Small intestine (tissue), 7 donors: ENCODE results near the gene NPIPB8. TPM values are rescaled to one million over a fixed set of nuclear protein-coding genes. Genes with fewer than 3 reads are reported as not detected.
"Not testable (repeated sequence)": the region's sequence is repeated elsewhere in the genome, so short reads cannot be mapped to it uniquely, and the experiment has no call there.

ENCODE experiments used
- DNase-seq, 2 donors: peaks; one replicate each; pipeline versions ENCODE4 v3.0.0 to v3.0.0-alpha.2; 2013
- FAIRE-seq: peaks from 2 replicates; lab custom pipeline; 2012; peaks lifted over from hg19 to GRCh38; lab: Jason Lieb, UNC
- H3K27ac ChIP-seq, 3 donors: one replicate each; pipeline ENCODE4 v1.5.1; 2013; ENCODE audit warnings: low read length in 2 of 3, mild to moderate bottlenecking in 2 of 3, control low read depth in 1 of 3, inconsistent platforms in 1 of 3, low read depth in 1 of 3, moderate library complexity in 1 of 3
- H3K27me3 ChIP-seq, 3 donors: one replicate each; pipeline ENCODE4 v1.6.1; 2013; ENCODE audit warnings: low read length in 3 of 3, inconsistent platforms in 1 of 3; ENCODE audit not compliant: control insufficient read depth in 3 of 3, insufficient read depth in 3 of 3
- H3K36me3 ChIP-seq, 3 donors: one replicate each; pipeline ENCODE4 v1.6.1; 2013; ENCODE audit warnings: low read length in 3 of 3, inconsistent platforms in 1 of 3, low read depth in 1 of 3, mild to moderate bottlenecking in 1 of 3, moderate library complexity in 1 of 3; ENCODE audit not compliant: control insufficient read depth in 3 of 3, insufficient read depth in 2 of 3
- H3K4me1 ChIP-seq, 3 donors: one replicate each; pipeline ENCODE4 v1.6.1; 2013; ENCODE audit warnings: low read length in 2 of 3, inconsistent platforms in 1 of 3, low read depth in 1 of 3, mild to moderate bottlenecking in 1 of 3, moderate library complexity in 1 of 3; ENCODE audit not compliant: control insufficient read depth in 3 of 3, insufficient read depth in 2 of 3
- H3K4me3 ChIP-seq, 3 donors: one replicate each; pipeline ENCODE4 v1.5.1; 2013; ENCODE audit warnings: low read length in 3 of 3, control low read depth in 1 of 3, inconsistent platforms in 1 of 3, low read depth in 1 of 3, mild to moderate bottlenecking in 1 of 3, moderate library complexity in 1 of 3
- H3K9me3 ChIP-seq, 2 donors: one replicate each; pipeline ENCODE4 v1.6.1; 2013; ENCODE audit warnings: low read depth in 1 of 2, low read length in 1 of 2; ENCODE audit not compliant: control insufficient read depth in 2 of 2, insufficient read depth in 1 of 2
- WGBS, 3 donors: extraction: QIAGEN DNeasy Blood & Tissue Kit; methylation state at CpG; one replicate each; pipeline ENCODE4 v1.1.7; 2013; 5-methylcytosine and 5-hydroxymethylcytosine counted together
- polyA plus RNA-seq, 4 donors: library from polyadenylated mRNA; stranded (reverse) in 3 of 4; unstranded in 1 of 4; fragments of 200-250 nt in 3 of 4; fragments of 120-200 nt in 1 of 4; gene quantifications; one replicate each; pipeline versions ENCODE4 v1.2.1 to v1.2.3, GENCODE V29; 2013
- donor health status: healthy with polysubstance abuse.
- donor health status: control.
- donor health status: control.
- donor health status: Bipolar disorder and iron deficiency.
- donor health status: healthy.

The NPIPB8 gene
- polyA plus RNA-seq, 4 donors: 0.03 to 2.2 TPM; not detected in 2

DNA sequence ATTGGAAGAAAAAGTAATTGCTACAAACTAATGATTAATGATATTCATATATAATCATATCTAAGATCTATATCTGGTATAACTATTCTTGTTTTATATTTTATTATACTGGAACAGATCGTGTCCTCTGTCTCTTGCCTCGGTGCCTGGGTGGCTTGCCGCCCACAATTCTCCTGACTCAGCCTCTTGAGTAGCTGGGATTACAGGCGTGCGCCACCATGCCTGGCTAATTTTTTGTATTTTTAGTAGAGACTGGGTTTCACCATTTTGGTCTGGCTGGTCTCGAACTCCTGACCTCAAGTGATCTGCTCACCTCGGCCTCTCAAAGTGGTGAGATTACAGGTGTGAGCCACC, 21.7 kb upstream of the NPIPB8 start:
- H3K36me3 ChIP-seq: peaks cover 0 to 31% (median 0%) of the 10 kb centered on the region in 3 donors
- H3K4me3 ChIP-seq, FAIRE-seq, H3K27ac ChIP-seq, H3K27me3 ChIP-seq, H3K9me3 ChIP-seq, DNase-seq, H3K4me1 ChIP-seq: not testable (repeated sequence)
- 73 to 79% (median 76%) methylated on average over 7 of the region's 7 CpGs for WGBS, 3 donors

DNA sequence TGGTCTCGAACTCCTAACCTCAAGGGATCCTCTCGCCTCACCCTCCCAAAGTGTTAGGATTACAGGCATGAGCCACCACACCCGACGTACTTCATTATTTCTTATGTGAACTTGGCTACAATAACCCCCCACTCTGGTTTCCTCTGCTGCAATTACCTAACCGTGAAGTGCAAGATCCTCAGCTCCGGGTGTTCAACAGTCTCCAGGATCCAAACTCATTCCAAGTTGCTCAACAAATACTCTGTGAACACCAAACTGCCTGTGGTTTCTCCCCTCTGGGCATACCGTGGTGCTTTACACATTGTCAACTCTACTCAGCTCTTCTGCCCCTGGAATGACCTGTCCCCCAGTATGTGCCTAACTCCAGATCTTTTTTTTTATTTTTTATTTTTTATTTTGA, 21.2 kb upstream of the NPIPB8 start:
- Histone ChIP-seq H3K4me1 (peaks cover 0 to 7% (median 0%) of the 10 kb centered on the region in 3 donors), H3K36me3 (peaks cover 0 to 31% (median 0%) of the 10 kb centered on the region in 3 donors), H3K27ac (no peak overlapping the region), H3K9me3 (no peaks in the 10 kb centered on the region), H3K27me3 (no peaks in the 10 kb centered on the region), H3K4me3 (no peak overlapping the region)
- no peak for FAIRE-seq
- DNase-seq: no peak
- WGBS, 3 donors: 76 to 80% (median 78%) methylated on average over 7 of the region's 7 CpGs

DNA sequence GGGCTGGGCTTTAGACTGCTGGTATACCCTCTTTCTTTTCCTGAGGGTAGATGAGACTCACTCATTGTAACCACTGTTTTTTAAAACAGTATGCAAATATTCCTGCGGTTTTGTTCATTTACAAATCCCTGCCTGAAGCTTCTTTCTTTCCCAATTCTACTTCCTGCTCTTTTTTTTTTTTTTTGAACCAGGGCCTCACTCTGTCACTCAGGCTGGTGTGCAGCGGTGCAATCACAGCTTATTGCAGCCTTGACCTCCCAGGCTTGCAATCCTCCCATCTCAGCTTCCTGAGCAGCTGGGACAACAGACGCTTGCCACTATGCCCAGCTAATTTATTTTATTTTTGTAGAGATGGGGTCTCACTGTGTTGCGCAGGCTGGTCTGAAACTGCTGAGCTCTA, 20.0 kb upstream of the NPIPB8 start:
- Histone ChIP-seq H3K36me3 (peaks cover 0 to 31% (median 0%) of the 10 kb centered on the region in 3 donors), H3K9me3 (no peaks in the 10 kb centered on the region), H3K4me1 (peaks cover 0 to 12% (median 0%) of the 10 kb centered on the region in 3 donors), H3K4me3 (no peak overlapping the region), H3K27ac (no peak overlapping the region), H3K27me3 (no peaks in the 10 kb centered on the region)
- 61 to 67% (median 66%) methylated on average over 4 of the region's 4 CpGs for WGBS, 3 donors
- DNase-seq: no peak
- FAIRE-seq: no peak

DNA sequence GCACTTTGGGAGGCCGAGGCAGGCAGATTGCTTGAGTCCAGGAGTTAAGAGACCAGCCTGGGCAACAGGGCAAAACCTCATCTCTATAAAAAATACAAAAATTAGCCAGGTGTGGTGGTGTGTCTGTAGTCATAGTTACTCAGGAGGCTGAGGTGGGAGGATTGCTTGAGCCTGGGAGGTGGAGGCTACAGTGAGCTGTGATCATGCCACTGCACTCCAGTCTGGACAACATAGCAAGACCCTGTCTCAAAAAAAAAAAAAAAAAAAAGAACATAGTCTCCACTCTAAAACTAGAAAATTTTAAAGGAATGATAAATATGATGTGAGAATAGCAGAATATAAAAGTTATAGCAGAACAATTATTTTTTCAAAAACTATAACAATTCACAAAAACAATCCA, 17.5 kb upstream of the NPIPB8 start:
- 79 to 91% (median 89%) methylated on average over 1 of the region's 1 CpG for WGBS, 3 donors
- Histone ChIP-seq H3K4me1 (peaks cover 0 to 12% (median 0%) of the 10 kb centered on the region in 3 donors), H3K36me3 (peaks cover 0 to 31% (median 0%) of the 10 kb centered on the region in 3 donors)
- not testable (repeated sequence) for H3K27ac ChIP-seq, H3K9me3 ChIP-seq, FAIRE-seq, H3K27me3 ChIP-seq, H3K4me3 ChIP-seq, DNase-seq

DNA sequence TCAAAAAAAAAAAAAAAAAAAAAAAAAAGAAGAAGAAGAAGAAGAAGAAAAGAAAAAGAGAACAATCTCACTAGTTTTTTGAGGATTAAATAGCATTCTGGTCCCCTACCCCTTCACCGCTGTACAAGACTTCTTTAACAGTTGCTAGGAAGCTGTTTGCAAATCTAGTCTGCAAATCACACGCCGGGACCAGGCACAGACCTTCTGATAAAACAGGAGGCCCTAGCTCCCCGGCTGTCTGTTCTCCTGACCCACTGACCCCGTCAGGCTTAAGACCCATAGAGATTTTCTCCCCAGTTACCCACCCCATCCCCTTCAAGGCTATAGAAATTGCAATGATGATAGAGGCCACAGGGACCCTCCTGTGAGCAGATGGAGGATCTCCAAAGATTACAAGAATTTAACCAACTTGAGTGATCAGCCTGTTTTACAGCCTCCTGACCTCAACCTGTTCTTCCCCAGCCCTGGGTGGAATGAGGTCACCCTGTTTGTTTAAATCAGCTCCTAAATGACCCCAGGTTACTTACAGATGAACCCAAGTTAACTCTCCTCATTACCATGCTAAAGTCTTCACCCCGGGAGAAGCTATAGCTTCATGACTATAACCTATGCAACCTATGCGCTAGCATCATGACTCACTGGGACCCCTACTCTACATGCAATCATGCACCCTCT, 16.2 kb upstream of the NPIPB8 start:
- Histone ChIP-seq H3K4me3 (peak overlapping the region in 1 of 3 donors; percentile 50), H3K27me3 (no peaks in the 10 kb centered on the region), H3K4me1 (peaks cover 0 to 12% (median 0%) of the 10 kb centered on the region in 3 donors), H3K27ac (no peak overlapping the region), H3K9me3 (no peaks in the 10 kb centered on the region), H3K36me3 (peaks cover 0 to 31% (median 0%) of the 10 kb centered on the region in 3 donors)
- FAIRE-seq (no peak), DNase-seq (peak in 1 of 2 donors; percentile 27)
- 47 to 62% (median 48%) methylated on average over 7 of the region's 7 CpGs for WGBS, 3 donors

DNA sequence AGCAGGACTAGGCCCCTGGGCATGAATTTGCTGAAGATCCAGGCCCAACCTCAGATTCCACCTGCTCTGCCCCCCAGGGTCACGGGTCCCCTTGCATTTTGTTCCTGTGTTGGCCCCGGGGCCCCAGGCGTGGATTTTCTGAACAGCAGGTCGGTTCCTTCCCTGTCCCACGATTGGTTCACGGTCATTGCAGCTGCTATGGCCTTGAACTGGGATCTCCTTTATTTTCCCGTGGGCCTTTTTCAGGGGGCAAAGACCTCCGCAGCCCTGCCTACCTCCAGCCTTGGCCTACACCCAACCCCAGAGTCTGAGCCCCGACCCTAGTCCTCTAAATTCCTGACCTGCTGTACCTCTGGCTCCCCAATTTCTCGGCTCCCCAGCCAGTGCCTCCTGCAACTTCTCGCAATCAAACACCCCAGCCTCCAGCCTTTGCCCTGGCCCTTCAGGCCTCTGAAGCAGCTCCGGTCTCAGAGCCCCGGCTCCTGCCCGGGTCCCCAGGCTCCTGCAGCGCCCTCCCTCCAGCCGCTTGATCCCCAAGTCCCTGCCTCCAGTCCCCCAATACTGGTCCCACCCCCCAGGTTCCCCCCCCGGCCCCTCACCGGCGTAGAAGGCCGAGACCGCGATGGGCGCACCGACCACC, 15.2 kb upstream of the NPIPB8 start:
- WGBS, 3 donors: 6 to 32% (median 16%) methylated on average over 23 to 24 of the region's 24 CpGs
- Histone ChIP-seq H3K4me3 (peak overlapping the region; percentile 40 to 66 (median 50)), H3K4me1 (peaks cover 0 to 12% (median 0%) of the 10 kb centered on the region in 3 donors), H3K36me3 (peaks cover 0 to 25% (median 0%) of the 10 kb centered on the region in 3 donors), H3K27ac (peak overlapping the region; percentile 20 to 60 (median 38))
- peak in 1 of 2 donors; percentile 26 for DNase-seq
- not testable (repeated sequence) for FAIRE-seq, H3K9me3 ChIP-seq, H3K27me3 ChIP-seq

DNA sequence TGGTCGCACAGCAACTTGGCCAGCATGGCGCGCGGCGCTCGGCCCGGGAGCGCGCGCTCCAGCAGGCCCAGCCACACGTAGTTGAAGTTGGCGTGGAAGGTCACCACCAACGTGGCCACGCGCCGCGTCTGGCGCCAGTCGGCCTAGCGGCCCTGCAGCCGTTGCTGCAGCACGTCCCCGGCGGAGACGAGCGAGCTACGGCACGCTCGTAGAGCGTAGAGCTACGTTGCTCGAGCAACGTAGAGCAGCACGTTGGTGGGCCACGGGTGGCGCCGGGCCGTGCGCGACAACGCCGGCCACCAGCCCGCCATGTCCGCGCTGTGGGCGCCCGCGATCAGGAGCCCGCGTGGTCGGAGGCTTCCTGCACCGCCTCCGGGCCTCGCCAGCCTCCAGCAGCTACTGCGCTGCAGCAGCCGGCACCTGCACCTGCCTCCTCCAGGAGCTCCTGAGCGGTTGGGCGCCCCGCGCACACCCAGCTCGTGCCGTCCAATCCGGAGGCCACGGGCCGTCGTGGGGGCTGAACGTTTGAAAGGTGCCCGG, 14.6 kb upstream of the NPIPB8 start:
- DNase-seq (peak; percentile 70 to 86), FAIRE-seq (no peak)
- Histone ChIP-seq H3K4me3 (peak overlapping the region; percentile 40 to 66 (median 50)), H3K9me3 (no peaks in the 10 kb centered on the region), H3K27me3 (no peaks in the 10 kb centered on the region), H3K36me3 (peaks cover 0 to 20% (median 0%) of the 10 kb centered on the region in 3 donors), H3K4me1 (peaks cover 0 to 12% (median 0%) of the 10 kb centered on the region in 3 donors), H3K27ac (peak overlapping the region in 2 of 3 donors; percentile 45 to 60)
- 1 to 4% (median 1%) methylated on average over 63 to 68 of the region's 68 CpGs for WGBS, 3 donors

DNA sequence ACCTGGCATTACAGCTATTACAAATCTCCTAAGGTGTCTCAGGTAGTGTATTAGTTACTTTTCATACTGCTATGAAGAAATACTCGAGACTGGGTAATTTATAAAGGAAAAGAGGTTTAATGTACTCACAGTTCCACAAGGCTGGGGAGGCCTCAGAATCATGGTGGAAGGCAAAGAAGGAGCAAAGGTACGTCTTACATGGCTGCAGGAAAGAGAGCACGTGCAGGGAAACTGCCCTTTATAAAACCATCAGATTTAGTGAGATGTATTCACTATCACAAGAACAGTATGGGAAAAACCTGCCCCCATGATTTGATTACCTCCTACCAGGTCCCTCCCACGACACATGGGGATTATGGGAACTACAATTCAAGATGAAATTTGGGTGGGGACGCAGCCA, 7.0 kb upstream of the NPIPB8 start:
- not testable (repeated sequence) for H3K36me3 ChIP-seq, H3K27me3 ChIP-seq, H3K9me3 ChIP-seq, H3K27ac ChIP-seq, H3K4me1 ChIP-seq, FAIRE-seq, DNase-seq, H3K4me3 ChIP-seq
- 70 to 80% (median 73%) methylated on average over 4 of the region's 5 CpGs for WGBS, 3 donors
